SK-N-SH (cell line): ENCODE data around the gene L1TD1. TPM values are rescaled to one million over a fixed set of nuclear protein-coding genes. Genes with fewer than 3 reads are reported as not detected.

Experiments
- CTCF ChIA-PET: fragments of 300-600, 350-600 bp; formaldehyde crosslinking; extraction: SDS; loops from one replicate; lab custom pipeline; 2021; lab: Yijun Ruan, JAX
- POLR2A ChIA-PET: fragments of 350-600 bp; sonication (Branson Sonifier 250); formaldehyde crosslinking; extraction: SDS; loops from one replicate; lab custom pipeline; 2020; ENCODE audit warnings: antibody characterized with exemption, inconsistent platforms; lab: Yijun Ruan, JAX
- DNase-seq: peaks from one replicate; pipeline ENCODE4 v3.0.0; 2012
- H2AFZ ChIP-seq: fragments of 200-600 bp; sonication (generic); 2 replicates; pipeline ENCODE4 v1.8.1; 2016; ENCODE audit warnings: antibody characterized with exemption, mild to moderate bottlenecking, low read depth
- H3F3A ChIP-seq: fragments of 200-600 bp; sonication (generic); replicated peaks from 2 replicates; pipeline ENCODE3; 2016; ENCODE audit warnings: antibody characterized with exemption, mild to moderate bottlenecking; ENCODE audit not compliant: insufficient read depth
- H3K27ac ChIP-seq, 2 experiments: fragments of 200-500 bp in 1 of 2; fragments of 200-600 bp in 1 of 2; sonication (Bioruptor generic) in 1 of 2; sonication (generic), shearing (Covaris generic) in 1 of 2; 2 replicates each; pipeline versions ENCODE4 v1.5.1 to v1.6.1; 2014 to 2016; ENCODE audit warnings: low read depth in 2 of 2, inconsistent platforms in 1 of 2, low read length in 1 of 2, mild to moderate bottlenecking in 1 of 2, mixed read lengths in 1 of 2
- H3K27me3 ChIP-seq: fragments of 200-600 bp; sonication (generic), shearing (Covaris generic); 2 replicates; pipeline ENCODE4 v1.6.1; 2016; ENCODE audit warnings: mixed run types; ENCODE audit not compliant: insufficient read depth
- H3K36me3 ChIP-seq, 2 experiments: fragments of 200-500 bp in 1 of 2; fragments of 200-600 bp in 1 of 2; sonication (Bioruptor generic) in 1 of 2; sonication (generic) in 1 of 2; replicated peaks in 1 of 2; 2 replicates each; pipeline versions ENCODE3 to v1.5.1; 2014 to 2016; ENCODE audit warnings: low read length in 1 of 2, mild to moderate bottlenecking in 1 of 2; ENCODE audit not compliant: insufficient read depth in 2 of 2, control insufficient read depth in 1 of 2
- H3K4me1 ChIP-seq, 2 experiments: fragments of 200-500 bp in 1 of 2; fragments of 200-600 bp in 1 of 2; sonication (Bioruptor generic) in 1 of 2; sonication (generic), shearing (Covaris generic) in 1 of 2; 2 replicates each; pipeline versions ENCODE4 v1.5.1 to v1.6.1; 2014 to 2016; ENCODE audit warnings: low read depth in 1 of 2, low read length in 1 of 2, mixed run types in 1 of 2; ENCODE audit not compliant: insufficient read depth in 2 of 2, control insufficient read depth in 1 of 2
- H3K4me2 ChIP-seq: fragments of 200-600 bp; sonication (generic), shearing (Covaris generic); 2 replicates; pipeline ENCODE4 v1.6.1; 2017; ENCODE audit warnings: mixed run types
- H3K4me3 ChIP-seq, 2 experiments: fragments of 200-500 bp in 1 of 2; fragments of 200-600 bp in 1 of 2; sonication (Bioruptor generic) in 1 of 2; sonication (generic), shearing (Covaris generic) in 1 of 2; 2 replicates each; pipeline versions ENCODE4 v1.5.1 to v1.8.1; 2014 to 2016; ENCODE audit warnings: low read depth in 2 of 2, inconsistent platforms in 1 of 2, low read length in 1 of 2, mild to moderate bottlenecking in 1 of 2, mixed read lengths in 1 of 2, moderate library complexity in 1 of 2
- H3K79me2 ChIP-seq: fragments of 200-600 bp; sonication (generic); 2 replicates; pipeline ENCODE4 v1.8.1; 2017; ENCODE audit warnings: mild to moderate bottlenecking; ENCODE audit not compliant: insufficient read depth
- H3K9ac ChIP-seq: fragments of 200-600 bp; sonication (generic); 2 replicates; pipeline ENCODE4 v1.6.1; 2017; ENCODE audit warnings: mixed run types
- H3K9me2 ChIP-seq: fragments of 200-600 bp; sonication (generic); 2 replicates; pipeline ENCODE4 v1.6.1; 2017; ENCODE audit warnings: mixed run types
- H3K9me3 ChIP-seq: fragments of 200-600 bp; sonication (generic); 2 replicates; pipeline ENCODE4 v1.6.1; 2017; ENCODE audit warnings: mixed run types, mild to moderate bottlenecking, moderate library complexity
- H4K20me1 ChIP-seq: fragments of 200-600 bp; sonication (generic); 2 replicates; pipeline ENCODE4 v1.6.1; 2017; ENCODE audit warnings: mild to moderate bottlenecking, mixed run types; ENCODE audit not compliant: insufficient read depth
- ELF1 ChIP-seq: IDR thresholded peaks from 2 replicates; pipeline ENCODE4 v1.4.0; 2012
- EZH2phosphoT487 ChIP-seq: fragments of 200-600 bp; sonication (generic); IDR thresholded peaks from 2 replicates; pipeline ENCODE4 v1.6.1; 2017; ENCODE audit warnings: low read depth, mixed run types, mild to moderate bottlenecking, antibody characterized with exemption, moderate library complexity, borderline replicate concordance
- FOSL2 ChIP-seq: IDR thresholded peaks from 2 replicates; pipeline ENCODE4 v1.4.0; 2012; ENCODE audit warnings: low read depth, mild to moderate bottlenecking, moderate library complexity, borderline replicate concordance
- FOXJ3 ChIP-seq: sonication (generic); formaldehyde crosslinking; IDR thresholded peaks from 2 replicates; pipeline ENCODE4 v1.5.1; 2020; ENCODE audit warnings: mild to moderate bottlenecking, missing genetic modification reagents
- FOXM1 ChIP-seq: IDR thresholded peaks from 2 replicates; pipeline ENCODE4 v1.4.0; 2012; ENCODE audit warnings: low read depth, mild to moderate bottlenecking
- GABPA ChIP-seq: IDR thresholded peaks from 2 replicates; pipeline ENCODE4 v1.4.0; 2012; ENCODE audit warnings: low read depth, mild to moderate bottlenecking
- JUND ChIP-seq: IDR thresholded peaks from 2 replicates; pipeline ENCODE4 v1.4.0; 2012
- POLR2AphosphoS5 ChIP-seq: IDR thresholded peaks from 2 replicates; pipeline ENCODE4 v1.6.1; 2012; ENCODE audit warnings: low read depth, low read length
- RAD21 ChIP-seq: IDR thresholded peaks from 2 replicates; pipeline ENCODE4 v1.6.1; 2012; ENCODE audit warnings: mild to moderate bottlenecking, low read length
- RXRA ChIP-seq: IDR thresholded peaks from 2 replicates; pipeline ENCODE4 v1.4.0; 2012; ENCODE audit warnings: low read depth, mild to moderate bottlenecking, borderline replicate concordance
- SIN3A ChIP-seq: IDR thresholded peaks from 2 replicates; pipeline ENCODE4 v1.6.1; 2012; ENCODE audit warnings: low read depth, mild to moderate bottlenecking, low read length, moderate library complexity, borderline replicate concordance
- SMC3 ChIP-seq: IDR thresholded peaks from 2 replicates; pipeline ENCODE4 v1.6.1; 2012; ENCODE audit warnings: low read depth, low read length, improper control_type of control experiment
- TCF12 ChIP-seq: IDR thresholded peaks from 2 replicates; pipeline ENCODE4 v1.4.0; 2012
- TEAD4 ChIP-seq: IDR thresholded peaks from 2 replicates; pipeline ENCODE4 v1.4.0; 2012; ENCODE audit warnings: mild to moderate bottlenecking, borderline replicate concordance; ENCODE audit not compliant: insufficient read depth
- USF1 ChIP-seq: IDR thresholded peaks from 2 replicates; pipeline ENCODE4 v1.4.0; 2012; ENCODE audit warnings: low read depth, borderline replicate concordance
- USF2 ChIP-seq: fragments of 150-350 bp; IDR thresholded peaks from 2 replicates; pipeline ENCODE4 v1.6.1; 2017; ENCODE audit warnings: antibody characterized with exemption, low read length, low read depth, borderline replicate concordance
- ZBTB33 ChIP-seq: IDR thresholded peaks from 2 replicates; pipeline ENCODE4 v1.4.0; 2012; ENCODE audit warnings: low read depth, borderline replicate concordance
- WGBS: methylation state at CpG from one replicate; pipeline ENCODE4 v1.1.6; 2017; ENCODE audit warnings: low lambda C conversion rate; 5-methylcytosine and 5-hydroxymethylcytosine counted together
- polyA plus RNA-seq, 3 experiments: library from polyadenylated mRNA; depleted of rRNA; stranded (reverse); fragments of >200 nt; gene quantifications; 2 replicates each; pipeline ENCODE4 v1.2.3, GENCODE V29; 2012
- TF ChIP-seq, protein P1 (sequence below): fragments of 150-350 bp; IDR thresholded peaks from 2 replicates; pipeline ENCODE4 v1.6.1; 2016; ENCODE audit warnings: mild to moderate bottlenecking, low read depth, low read length
- TF ChIP-seq, protein P2 (sequence below): fragments of 200-600 bp; sonication (generic); IDR thresholded peaks from 2 replicates; pipeline ENCODE4 v1.6.1; 2017; ENCODE audit warnings: antibody characterized with exemption, mild to moderate bottlenecking, moderate library complexity

The L1TD1 gene
- polyA plus RNA-seq, 1 of the 3 experiments (the other 2 are of a cell fraction) = not detected

GRCh38 chr1:62232871-62233278 lies 38.2 kb downstream of the L1TD1 start:
- Histone ChIP-seq H3K36me3 (no peaks in the 10 kb centered on the region), H3K4me3 (no peak overlapping the region), H4K20me1 (no peaks in the 10 kb centered on the region), H3K79me2 (no peaks in the 10 kb centered on the region), H3K9ac (no peak overlapping the region), H3F3A (no peaks in the 10 kb centered on the region), H3K27me3 (no peaks in the 10 kb centered on the region), H3K27ac (no peak overlapping the region), H3K9me3 (no peaks in the 10 kb centered on the region), H2AFZ (no peak overlapping the region), H3K4me1 (peaks cover 0 to 16% of the 10 kb centered on the region in 2 experiments; a peak in 1 of 4 replicates), H3K9me2 (no peaks in the 10 kb centered on the region), H3K4me2 (no peak overlapping the region)
- no peak for TF ChIP-seq TEAD4
- no peak for TF ChIP-seq SIN3A
- TF ChIP-seq POLR2AphosphoS5 = no peak
- no peak for TF ChIP-seq JUND
- TF ChIP-seq ELF1 = no peak
- no peak for TF ChIP-seq SMC3
- TF ChIP-seq GABPA = no peak
- TF ChIP-seq ZBTB33 = no peak
- no peak for TF ChIP-seq USF2
- no peak for TF ChIP-seq RXRA
- TF ChIP-seq FOSL2 = no peak
- no peak for TF ChIP-seq TCF12
- DNase-seq = no peak
- CTCF ChIA-PET = no interaction called here
- 81% methylated on average over 14 of the region's 14 CpGs for WGBS
- POLR2A ChIA-PET = no interaction called here

DNA sequence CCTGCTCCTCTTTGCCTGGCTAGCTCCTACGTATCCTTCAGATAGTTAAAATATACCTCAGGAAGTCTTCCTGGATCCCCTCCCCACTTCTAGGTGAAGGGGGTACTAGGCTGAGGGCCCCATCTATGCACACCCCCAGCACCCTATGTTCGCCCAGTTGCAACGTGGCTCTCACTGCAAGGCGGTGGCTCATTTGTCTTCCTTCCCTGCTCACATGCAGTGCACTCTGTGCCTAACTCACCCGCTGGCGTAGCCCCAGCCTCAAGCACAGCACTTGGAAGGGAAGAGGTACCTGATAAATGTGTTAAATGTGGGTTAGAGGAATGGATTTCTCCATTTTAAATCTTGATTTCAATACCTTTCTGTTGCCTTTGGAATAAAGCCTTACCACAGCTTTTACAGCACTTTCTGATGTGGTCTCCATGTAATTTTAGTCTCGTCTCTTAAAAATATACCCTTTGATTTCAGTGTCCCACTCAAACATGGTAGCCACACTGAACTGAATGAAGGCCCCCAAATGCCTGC lies 39.3 kb downstream of the L1TD1 start:
- Histone ChIP-seq H3K27me3 (no peaks in the 10 kb centered on the region), H3K4me3 (no peak overlapping the region), H3K4me2 (no peak overlapping the region), H3K9me3 (no peaks in the 10 kb centered on the region), H4K20me1 (no peaks in the 10 kb centered on the region), H3K79me2 (no peaks in the 10 kb centered on the region), H3K27ac (no peak overlapping the region), H3K4me1 (peaks cover 0 to 12% of the 10 kb centered on the region in 2 experiments; a peak in 1 of 4 replicates), H3K9me2 (no peaks in the 10 kb centered on the region), H3K9ac (no peak overlapping the region), H2AFZ (no peak overlapping the region), H3F3A (no peaks in the 10 kb centered on the region), H3K36me3 (no peaks in the 10 kb centered on the region)
- CTCF ChIA-PET = interaction anchor here (0.7 kb wide), 1 partner anchor 58 kb away, joined by 3 read pairs; no protein-coding TSS in a partner anchor
- 75% methylated on average over 7 of the region's 7 CpGs for WGBS
- no peak for DNase-seq
- POLR2A ChIA-PET = no interaction called here
- no peak for TF ChIP-seq FOXJ3 (CRISPR knock-in tag)
- TF ChIP-seq POLR2AphosphoS5 = no peak
- no peak for TF ChIP-seq FOXM1
- TF ChIP-seq USF1 = no peak
- TF ChIP-seq RAD21 = no peak
- TF ChIP-seq TEAD4 = no peak
- TF ChIP-seq, protein P1, sequence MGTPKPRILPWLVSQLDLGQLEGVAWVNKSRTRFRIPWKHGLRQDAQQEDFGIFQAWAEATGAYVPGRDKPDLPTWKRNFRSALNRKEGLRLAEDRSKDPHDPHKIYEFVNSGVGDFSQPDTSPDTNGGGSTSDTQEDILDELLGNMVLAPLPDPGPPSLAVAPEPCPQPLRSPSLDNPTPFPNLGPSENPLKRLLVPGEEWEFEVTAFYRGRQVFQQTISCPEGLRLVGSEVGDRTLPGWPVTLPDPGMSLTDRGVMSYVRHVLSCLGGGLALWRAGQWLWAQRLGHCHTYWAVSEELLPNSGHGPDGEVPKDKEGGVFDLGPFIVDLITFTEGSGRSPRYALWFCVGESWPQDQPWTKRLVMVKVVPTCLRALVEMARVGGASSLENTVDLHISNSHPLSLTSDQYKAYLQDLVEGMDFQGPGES = no peak
- TF ChIP-seq, protein P2, sequence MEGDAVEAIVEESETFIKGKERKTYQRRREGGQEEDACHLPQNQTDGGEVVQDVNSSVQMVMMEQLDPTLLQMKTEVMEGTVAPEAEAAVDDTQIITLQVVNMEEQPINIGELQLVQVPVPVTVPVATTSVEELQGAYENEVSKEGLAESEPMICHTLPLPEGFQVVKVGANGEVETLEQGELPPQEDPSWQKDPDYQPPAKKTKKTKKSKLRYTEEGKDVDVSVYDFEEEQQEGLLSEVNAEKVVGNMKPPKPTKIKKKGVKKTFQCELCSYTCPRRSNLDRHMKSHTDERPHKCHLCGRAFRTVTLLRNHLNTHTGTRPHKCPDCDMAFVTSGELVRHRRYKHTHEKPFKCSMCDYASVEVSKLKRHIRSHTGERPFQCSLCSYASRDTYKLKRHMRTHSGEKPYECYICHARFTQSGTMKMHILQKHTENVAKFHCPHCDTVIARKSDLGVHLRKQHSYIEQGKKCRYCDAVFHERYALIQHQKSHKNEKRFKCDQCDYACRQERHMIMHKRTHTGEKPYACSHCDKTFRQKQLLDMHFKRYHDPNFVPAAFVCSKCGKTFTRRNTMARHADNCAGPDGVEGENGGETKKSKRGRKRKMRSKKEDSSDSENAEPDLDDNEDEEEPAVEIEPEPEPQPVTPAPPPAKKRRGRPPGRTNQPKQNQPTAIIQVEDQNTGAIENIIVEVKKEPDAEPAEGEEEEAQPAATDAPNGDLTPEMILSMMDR = no peak
- TF ChIP-seq EZH2phosphoT487 = no peak
